BE2C (cell line): ENCODE measurements around the gene ATP9B.
"Not testable (repeated sequence)": the region's sequence is repeated elsewhere in the genome, so short reads cannot be mapped to it uniquely, and the experiment has no call there.

ENCODE experiments used
- DNase-seq: peaks from one replicate; pipeline ENCODE4 v3.0.0-alpha.2; 2020
- H3K27me3 ChIP-seq: fragments of 250-450 bp; sonication (Bioruptor Pico); 2 replicates; pipeline ENCODE4 v1.5.1; 2020; ENCODE audit warnings: mild to moderate bottlenecking
- H3K36me3 ChIP-seq: fragments of 250-450 bp; sonication (Bioruptor Pico); 2 replicates; pipeline ENCODE4 v1.5.1; 2020; ENCODE audit warnings: mild to moderate bottlenecking
- H3K4me1 ChIP-seq: fragments of 250-450 bp; sonication (Bioruptor Pico); 2 replicates; pipeline ENCODE4 v1.5.1; 2020
- H3K4me3 ChIP-seq: 2 replicates; pipeline ENCODE4 v1.5.1; 2011; ENCODE audit warnings: low read depth, low read length
- H3K9me3 ChIP-seq: fragments of 250-450 bp; sonication (Bioruptor Pico); 2 replicates; pipeline ENCODE4 v1.5.1; 2020
- CTCF ChIP-seq: IDR thresholded peaks from 2 replicates; pipeline ENCODE4 v1.5.1; 2012; ENCODE audit warnings: mild to moderate bottlenecking, low read depth, low read length

ATP9B gene

DNA sequence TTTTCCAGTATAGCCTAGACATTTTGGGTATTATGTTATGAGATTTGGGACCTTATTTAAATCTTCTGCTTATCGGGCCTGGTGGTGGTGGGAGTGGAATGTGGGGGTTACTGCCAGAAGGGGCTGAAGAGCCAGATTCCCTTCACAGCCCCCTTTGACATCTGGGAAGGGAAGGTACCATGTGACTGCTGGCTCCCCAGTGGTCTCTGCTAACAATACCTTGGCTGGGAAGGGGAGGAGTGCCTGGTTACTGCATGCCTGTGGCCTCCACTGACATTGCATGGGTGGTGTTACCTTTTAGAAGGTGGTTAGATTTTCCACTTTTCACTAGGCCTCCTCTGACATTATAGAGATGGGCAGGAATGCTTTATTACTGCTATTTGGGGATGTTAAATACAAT is 8.0 kb downstream of the ATP9B start:
- H3K9me3 ChIP-seq, result no peaks in the 10 kb centered on the region
- H3K4me1 ChIP-seq, result no peaks in the 10 kb centered on the region
- DNase-seq, result no peak
- no peaks in the 10 kb centered on the region for H3K27me3 ChIP-seq
- H3K36me3 ChIP-seq, result no peaks in the 10 kb centered on the region
- no peak overlapping the region for H3K4me3 ChIP-seq
- TF ChIP-seq CTCF, result no peak

DNA sequence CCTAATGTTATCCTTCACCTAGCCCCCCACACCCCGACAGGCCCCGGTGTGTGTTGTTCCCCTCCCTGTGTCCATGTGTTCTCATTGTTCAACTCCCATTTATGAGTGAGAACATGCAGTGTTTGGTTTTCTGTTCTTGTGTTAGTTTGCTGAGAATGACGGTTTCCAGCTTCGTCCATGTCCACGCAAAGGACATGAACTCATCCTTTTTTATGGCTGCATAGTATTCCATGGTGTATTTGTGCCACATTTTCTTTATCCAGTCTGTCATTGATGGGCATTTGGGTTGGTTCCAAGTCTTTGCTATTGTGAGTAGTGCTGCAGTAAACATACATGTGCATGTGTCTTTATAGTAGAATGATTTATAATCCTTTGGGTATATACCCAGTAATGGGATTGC is 9.6 kb downstream of the ATP9B start:
- H3K27me3 ChIP-seq, H3K4me1 ChIP-seq, H3K9me3 ChIP-seq, DNase-seq, H3K4me3 ChIP-seq, H3K36me3 ChIP-seq: not testable (repeated sequence)

DNA sequence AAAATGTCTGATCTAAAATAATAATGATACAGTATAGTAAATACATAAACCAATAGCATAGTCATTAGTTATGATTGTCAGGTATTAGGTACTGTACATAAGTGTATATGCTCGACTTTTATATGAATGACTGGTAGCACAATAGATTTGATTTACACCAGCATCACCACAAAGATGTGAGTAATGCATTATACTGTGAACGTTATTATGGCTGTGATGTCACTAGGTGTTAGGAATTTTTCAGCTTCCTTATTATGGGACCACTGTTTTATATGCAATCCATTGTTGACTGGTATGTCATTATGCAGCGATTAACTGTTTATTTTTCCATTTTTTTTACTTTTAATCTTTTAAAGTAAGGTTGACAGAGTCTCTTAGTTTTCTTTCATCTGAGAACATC is 23.7 kb downstream of the ATP9B start:
- Histone ChIP-seq H3K27me3 (no peaks in the 10 kb centered on the region), H3K4me3 (no peak overlapping the region), H3K9me3 (no peaks in the 10 kb centered on the region), H3K4me1 (no peaks in the 10 kb centered on the region), H3K36me3 (no peaks in the 10 kb centered on the region)
- no peak for DNase-seq
- TF ChIP-seq CTCF, result no peak

DNA sequence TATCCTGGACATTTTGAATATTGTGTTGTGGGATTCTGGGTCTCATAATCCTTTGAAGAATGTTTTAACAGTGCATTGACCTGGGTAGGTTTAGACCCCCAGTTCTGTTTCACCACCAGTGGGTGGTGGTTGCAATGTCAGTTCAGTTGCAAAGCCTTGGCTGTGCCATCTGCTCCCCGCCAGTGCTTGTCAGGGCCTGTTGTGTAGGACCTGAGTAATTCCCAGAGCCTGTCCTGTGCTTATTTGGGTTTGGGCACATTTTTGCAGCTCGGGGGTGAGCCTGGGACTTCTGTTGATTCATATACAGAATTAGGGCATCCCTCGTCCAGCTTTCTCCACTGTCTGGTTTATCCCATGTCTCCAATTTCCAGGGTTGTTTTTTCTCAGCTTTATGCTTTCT is 24.8 kb downstream of the ATP9B start:
- no peaks in the 10 kb centered on the region for H3K4me1 ChIP-seq
- no peaks in the 10 kb centered on the region for H3K36me3 ChIP-seq
- H3K27me3 ChIP-seq, result no peaks in the 10 kb centered on the region
- TF ChIP-seq CTCF, result no peak
- no peak overlapping the region for H3K4me3 ChIP-seq
- no peak for DNase-seq
- no peaks in the 10 kb centered on the region for H3K9me3 ChIP-seq

- DNase-seq, result no peak
- no peaks in the 10 kb centered on the region for H3K36me3 ChIP-seq
- no peaks in the 10 kb centered on the region for H3K27me3 ChIP-seq
- H3K4me3 ChIP-seq, result no peak overlapping the region
- no peaks in the 10 kb centered on the region for H3K9me3 ChIP-seq
- no peak for TF ChIP-seq CTCF
- H3K4me1 ChIP-seq, result no peaks in the 10 kb centered on the region
These were observed 26.0 kb downstream of the ATP9B start for GRCh38 chr18:79095216-79095615.

GRCh38 chr18:79100944-79101343 is 31.8 kb downstream of the ATP9B start:
- Histone ChIP-seq H3K4me1 (no peaks in the 10 kb centered on the region), H3K27me3 (no peaks in the 10 kb centered on the region), H3K4me3 (no peak overlapping the region), H3K36me3 (no peaks in the 10 kb centered on the region), H3K9me3 (no peaks in the 10 kb centered on the region)
- no peak for DNase-seq
- no peak for TF ChIP-seq CTCF

GRCh38 chr18:79102886-79103285 is 33.7 kb downstream of the ATP9B start:
- Histone ChIP-seq H3K36me3 (no peaks in the 10 kb centered on the region), H3K9me3 (no peaks in the 10 kb centered on the region), H3K27me3 (no peaks in the 10 kb centered on the region), H3K4me3 (no peak overlapping the region), H3K4me1 (no peaks in the 10 kb centered on the region)
- DNase-seq, result no peak
- no peak for TF ChIP-seq CTCF
